Measurements from ENCODE around the gene L3MBTL2.

The L3MBTL2 gene

DNA sequence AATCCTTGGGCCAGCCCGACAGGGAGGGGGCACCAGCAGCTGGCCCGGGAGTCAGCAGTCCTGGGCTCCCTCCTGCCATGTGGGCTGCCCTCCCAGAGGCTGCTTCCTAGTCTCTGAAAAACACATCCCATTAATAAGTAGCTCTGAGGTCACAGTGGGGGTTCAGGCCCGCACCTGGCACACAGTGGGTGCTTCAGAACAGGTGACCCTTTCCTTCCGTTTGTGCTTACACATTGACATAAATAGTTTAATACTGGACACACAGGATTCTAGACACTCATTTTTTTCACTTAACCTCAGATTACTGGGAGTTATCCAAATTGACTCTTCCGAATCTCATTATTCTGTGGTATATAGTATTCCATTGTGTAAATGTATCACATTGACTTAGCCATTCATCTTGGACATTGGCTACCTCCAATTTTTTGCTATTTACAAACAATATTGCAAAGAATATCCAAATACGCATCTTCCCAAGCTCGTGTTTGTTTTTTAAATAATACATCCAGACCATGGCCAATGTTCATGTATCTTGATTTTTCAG is 36.1 kb downstream of the L3MBTL2 start:
- DNase-seq (ENCODE audit: low read depth) = no peak
- TF ChIP-seq, protein P1, sequence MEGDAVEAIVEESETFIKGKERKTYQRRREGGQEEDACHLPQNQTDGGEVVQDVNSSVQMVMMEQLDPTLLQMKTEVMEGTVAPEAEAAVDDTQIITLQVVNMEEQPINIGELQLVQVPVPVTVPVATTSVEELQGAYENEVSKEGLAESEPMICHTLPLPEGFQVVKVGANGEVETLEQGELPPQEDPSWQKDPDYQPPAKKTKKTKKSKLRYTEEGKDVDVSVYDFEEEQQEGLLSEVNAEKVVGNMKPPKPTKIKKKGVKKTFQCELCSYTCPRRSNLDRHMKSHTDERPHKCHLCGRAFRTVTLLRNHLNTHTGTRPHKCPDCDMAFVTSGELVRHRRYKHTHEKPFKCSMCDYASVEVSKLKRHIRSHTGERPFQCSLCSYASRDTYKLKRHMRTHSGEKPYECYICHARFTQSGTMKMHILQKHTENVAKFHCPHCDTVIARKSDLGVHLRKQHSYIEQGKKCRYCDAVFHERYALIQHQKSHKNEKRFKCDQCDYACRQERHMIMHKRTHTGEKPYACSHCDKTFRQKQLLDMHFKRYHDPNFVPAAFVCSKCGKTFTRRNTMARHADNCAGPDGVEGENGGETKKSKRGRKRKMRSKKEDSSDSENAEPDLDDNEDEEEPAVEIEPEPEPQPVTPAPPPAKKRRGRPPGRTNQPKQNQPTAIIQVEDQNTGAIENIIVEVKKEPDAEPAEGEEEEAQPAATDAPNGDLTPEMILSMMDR (conservative IDR thresholded peaks at IDR 0.05; ENCODE audit: low read depth, low read length) = no peak
- H3K4me3 ChIP-seq (ENCODE audit: low read depth, low read length) = no peak overlapping the region

DNA sequence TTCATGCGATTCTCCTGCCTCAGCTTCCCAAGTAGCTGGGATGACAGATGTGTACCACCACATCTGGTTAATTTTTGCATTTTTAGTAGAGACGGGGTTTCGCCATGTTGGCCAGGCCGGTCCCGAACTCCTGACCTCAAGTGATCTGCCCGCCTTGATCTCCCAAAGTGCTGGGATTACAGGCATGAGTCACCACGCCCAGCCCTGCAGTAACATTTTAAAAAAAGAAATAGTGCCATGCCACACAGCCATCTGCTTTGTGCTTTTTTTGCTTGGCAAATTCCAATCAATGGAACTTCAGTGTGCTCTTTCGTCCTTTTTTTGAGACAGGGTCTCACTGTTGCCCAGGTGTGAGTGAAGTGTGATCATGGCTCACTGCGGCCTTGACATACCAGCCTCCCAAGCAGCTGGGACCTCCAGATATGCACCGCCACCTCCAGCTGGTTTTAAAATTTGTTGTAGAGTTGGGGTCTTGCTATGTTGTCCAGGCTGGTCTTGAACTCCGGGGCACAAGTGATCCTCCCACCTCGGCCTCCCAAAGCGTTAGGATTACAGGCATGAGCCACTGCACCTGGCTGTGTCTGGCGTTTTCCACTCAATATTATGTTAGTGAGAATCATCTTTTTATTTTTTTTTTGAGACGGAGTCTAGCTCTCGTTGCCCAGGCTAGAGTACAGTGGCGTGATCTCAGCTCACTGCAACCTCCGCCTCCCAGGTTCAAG is 37.4 kb downstream of the L3MBTL2 start:
- TF ChIP-seq, protein P1 (conservative IDR thresholded peaks at IDR 0.05; ENCODE audit: low read depth, low read length) = no peak
- no peak for DNase-seq (ENCODE audit: low read depth)
- H3K4me3 ChIP-seq (ENCODE audit: low read depth, low read length) = no peak overlapping the region

DNA sequence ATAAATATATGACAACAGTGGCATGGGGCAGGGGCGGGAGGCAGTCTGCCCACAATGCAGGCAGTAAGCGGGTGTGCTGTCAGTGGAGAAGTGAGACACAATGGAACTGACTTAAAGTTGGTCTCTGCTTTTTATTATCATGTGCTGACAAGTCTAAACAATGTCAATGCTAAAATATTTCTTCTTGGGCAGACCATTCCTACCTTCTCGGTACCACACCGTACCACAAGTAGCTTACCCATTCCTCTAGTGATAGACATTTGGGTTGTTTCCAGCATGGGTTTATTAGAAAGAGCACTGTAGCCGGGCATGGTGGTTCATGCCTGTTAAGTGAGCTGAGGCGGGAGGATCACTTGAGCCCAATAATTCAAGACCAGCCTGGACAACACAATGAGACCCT is 38.2 kb downstream of the L3MBTL2 start:
- TF ChIP-seq, protein P1 (conservative IDR thresholded peaks at IDR 0.05; ENCODE audit: low read depth, low read length) = no peak
- DNase-seq (ENCODE audit: low read depth) = no peak

DNA sequence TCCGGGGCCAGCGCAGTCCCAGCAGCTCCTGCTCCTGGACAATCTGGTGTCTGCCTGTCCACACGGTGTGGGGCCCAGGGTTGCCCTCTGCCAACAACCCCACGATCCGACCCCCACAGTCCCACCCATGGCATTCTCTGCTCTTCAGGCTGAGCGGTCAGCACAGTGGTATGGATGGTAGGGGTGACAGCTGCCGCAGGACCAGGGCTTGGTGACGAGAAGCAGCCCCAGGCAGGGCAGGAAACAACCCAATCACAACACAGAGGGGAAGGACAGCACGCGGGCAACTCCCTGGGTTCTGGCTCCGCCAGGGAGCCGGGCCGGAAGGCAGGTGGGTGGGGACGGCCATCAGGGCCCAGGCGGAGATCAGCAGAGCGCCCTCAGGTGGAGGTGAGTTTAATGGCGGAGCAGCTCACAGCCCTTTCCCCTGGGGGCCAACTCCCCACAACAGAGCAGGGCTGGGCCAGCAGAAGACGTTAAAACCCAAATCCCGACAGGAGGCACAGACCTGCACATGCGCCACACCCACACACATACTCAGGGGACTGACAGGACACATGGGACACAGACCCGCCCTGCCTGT is 40.9 kb downstream of the L3MBTL2 start:
- no peak for DNase-seq (ENCODE audit: low read depth)
- TF ChIP-seq, protein P1 (conservative IDR thresholded peaks at IDR 0.05; ENCODE audit: low read depth, low read length) = peak; percentile 12
- H3K4me3 ChIP-seq (ENCODE audit: low read depth, low read length) = no peak overlapping the region

More for the DNA sequence above, 38.2 kb downstream of the L3MBTL2 start:
- no peak overlapping the region for H3K4me3 ChIP-seq (ENCODE audit: low read depth, low read length)

DNA sequence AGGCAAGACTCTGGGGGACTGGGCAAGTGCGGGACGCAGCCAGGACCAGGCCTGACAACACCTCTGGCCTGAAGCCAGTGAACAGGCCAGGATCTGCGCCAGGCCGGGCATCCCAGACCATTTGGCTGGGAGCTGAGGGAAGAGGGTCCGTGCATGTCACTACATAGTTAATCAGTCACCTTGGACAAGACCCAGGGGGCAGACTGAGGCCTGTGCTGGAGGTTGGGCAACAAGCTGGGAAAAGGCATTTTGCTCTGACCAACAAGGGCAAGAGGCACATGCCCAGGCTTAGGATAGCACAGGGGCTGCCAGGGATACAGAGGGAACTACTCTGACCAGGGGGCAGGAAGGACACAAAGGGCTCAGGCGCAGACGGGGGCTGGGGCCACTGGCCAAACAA is 42.6 kb downstream of the L3MBTL2 start:
- H3K4me3 ChIP-seq (ENCODE audit: low read depth, low read length) = no peak overlapping the region
- TF ChIP-seq, protein P1 (conservative IDR thresholded peaks at IDR 0.05; ENCODE audit: low read depth, low read length) = no peak
- no peak for DNase-seq (ENCODE audit: low read depth)

DNA sequence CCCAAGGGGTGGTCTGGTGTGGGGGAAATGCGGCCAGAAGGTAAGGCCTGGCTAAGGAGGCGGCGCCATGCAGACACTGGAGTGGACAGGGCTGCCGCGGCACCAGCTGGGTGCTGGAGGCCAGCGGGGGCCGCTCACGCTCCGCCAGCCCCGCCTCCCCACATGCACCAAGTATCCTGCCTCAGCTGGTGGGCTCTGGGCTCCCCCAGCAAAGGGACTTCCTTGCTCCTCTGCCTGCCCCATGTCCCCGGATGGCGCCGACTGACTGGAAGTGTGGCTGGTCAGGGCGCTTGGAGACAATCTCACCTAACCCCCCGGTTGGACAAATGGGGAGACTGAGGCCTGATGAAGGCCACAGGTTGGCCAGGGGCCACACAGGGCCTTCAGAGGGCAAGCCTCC is 43.2 kb downstream of the L3MBTL2 start:
- H3K4me3 ChIP-seq (ENCODE audit: low read depth, low read length) = no peak overlapping the region
- TF ChIP-seq, protein P1 (conservative IDR thresholded peaks at IDR 0.05; ENCODE audit: low read depth, low read length) = no peak
- DNase-seq (ENCODE audit: low read depth) = no peak
